IMR-90 (cell line): Measurements from ENCODE around the gene NSUN6. TPM values are rescaled to one million over a fixed set of nuclear protein-coding genes. Genes with fewer than 3 reads are reported as not detected.
"Not testable (repeated sequence)": the region's sequence is repeated elsewhere in the genome, so short reads cannot be mapped to it uniquely, and the experiment has no call there.

ENCODE experiments used
- ATAC-seq: fragments of 200-7000 bp; cut with Tn5 transposase; 2 replicates; pipeline ENCODE4 v1.9.1; 2020; ENCODE audit warnings: low read depth, mild to moderate bottlenecking, moderate library complexity
- BruUV-seq: library from RNA; stranded (reverse); fragments of 400-500 nt; replicated peaks from 2 replicates; lab custom pipeline; 2021; lab: Mats Ljungman, UMichigan
- CTCF ChIA-PET: fragments of 300-600 bp; formaldehyde crosslinking; extraction: SDS; loops from one replicate; lab custom pipeline; 2021; ENCODE audit warnings: antibody characterized with exemption; lab: Yijun Ruan, JAX
- POLR2A ChIA-PET: fragments of 300-600 bp; sonication (Branson Sonifier 250); formaldehyde crosslinking; loops from one replicate; lab custom pipeline; 2022; ENCODE audit warnings: antibody characterized with exemption; ENCODE audit not compliant: unreplicated experiment; lab: Charles Lee
- DNase-seq: peaks from one replicate; pipeline ENCODE4 v3.0.0; 2013
- H2AFZ ChIP-seq: replicated peaks from 2 replicates; pipeline ENCODE3; 2013; ENCODE audit warnings: low read length, mild to moderate bottlenecking; ENCODE audit not compliant: poor library complexity
- H2AK5ac ChIP-seq: 2 replicates; pipeline ENCODE4 v1.6.1; 2013; ENCODE audit warnings: low read depth, low read length, inconsistent platforms
- H2AK9ac ChIP-seq: replicated peaks from 2 replicates; pipeline ENCODE3; 2013; ENCODE audit warnings: mild to moderate bottlenecking, low read depth, low read length, moderate library complexity; ENCODE audit not compliant: poor library complexity
- H2BK120ac ChIP-seq: 2 replicates; pipeline ENCODE4 v1.6.1; 2013; ENCODE audit warnings: low read depth, low read length, inconsistent platforms
- H2BK15ac ChIP-seq: 3 replicates; pipeline ENCODE4 v1.6.1; 2013; ENCODE audit warnings: low read depth, low read length, inconsistent platforms
- H2BK20ac ChIP-seq: 2 replicates; pipeline ENCODE4 v1.6.1; 2013; ENCODE audit warnings: low read depth, mild to moderate bottlenecking, inconsistent platforms, low read length, moderate library complexity
- H2BK5ac ChIP-seq: 2 replicates; pipeline ENCODE4 v1.6.1; 2013; ENCODE audit warnings: mild to moderate bottlenecking, low read depth, low read length, inconsistent platforms; ENCODE audit not compliant: poor library complexity, severe bottlenecking
- H3K14ac ChIP-seq: replicated peaks from 2 replicates; pipeline ENCODE4 v1.6.1; 2013; ENCODE audit warnings: low read depth, low read length, inconsistent platforms
- H3K18ac ChIP-seq: 2 replicates; pipeline ENCODE4 v1.6.1; 2013; ENCODE audit warnings: low read depth, low read length, control low read depth
- H3K23ac ChIP-seq: 2 replicates; pipeline ENCODE4 v1.6.1; 2013; ENCODE audit warnings: low read depth, low read length, inconsistent platforms
- H3K27ac ChIP-seq: 2 replicates; pipeline ENCODE4 v1.5.1; 2013; ENCODE audit warnings: mild to moderate bottlenecking, control low read depth, low read length; ENCODE audit not compliant: insufficient read depth
- H3K27me3 ChIP-seq: 2 replicates; pipeline ENCODE4 v1.6.1; 2013; ENCODE audit warnings: low read length; ENCODE audit not compliant: control insufficient read depth, insufficient read depth
- H3K36me3 ChIP-seq: 2 replicates; pipeline ENCODE4 v1.6.1; 2013; ENCODE audit warnings: low read length, mixed read lengths; ENCODE audit not compliant: control insufficient read depth, insufficient read depth
- H3K4ac ChIP-seq: 2 replicates; pipeline ENCODE4 v1.6.1; 2013; ENCODE audit warnings: low read depth, low read length, inconsistent platforms
- H3K4me1 ChIP-seq: 2 replicates; pipeline ENCODE4 v1.6.1; 2013; ENCODE audit warnings: low read length, mixed read lengths; ENCODE audit not compliant: control insufficient read depth, insufficient read depth
- H3K4me2 ChIP-seq: 2 replicates; pipeline ENCODE4 v1.6.1; 2013; ENCODE audit warnings: low read depth, mild to moderate bottlenecking, control low read depth, low read length, moderate library complexity
- H3K4me3 ChIP-seq: 2 replicates; pipeline ENCODE4 v1.5.1; 2013; ENCODE audit warnings: low read depth, mild to moderate bottlenecking, control low read depth, low read length, moderate library complexity; ENCODE audit not compliant: insufficient read depth
- H3K56ac ChIP-seq: 2 replicates; pipeline ENCODE4 v1.6.1; 2013; ENCODE audit warnings: low read length, inconsistent platforms; ENCODE audit not compliant: insufficient read depth; ENCODE audit errors: extremely low read depth
- H3K79me1 ChIP-seq, 2 experiments: 2 replicates each; pipeline ENCODE4 v1.6.1; 2013; ENCODE audit warnings: low read length in 2 of 2, inconsistent platforms in 1 of 2, low read depth in 1 of 2
- H3K9ac ChIP-seq: 2 replicates; pipeline ENCODE4 v1.6.1; 2013; ENCODE audit warnings: low read depth, low read length, control low read depth
- H3K9me1 ChIP-seq: 2 replicates; pipeline ENCODE4 v1.6.1; 2013; ENCODE audit warnings: low read length, inconsistent platforms; ENCODE audit not compliant: insufficient read depth
- H3K9me3 ChIP-seq: 2 replicates; pipeline ENCODE4 v1.6.1; 2013; ENCODE audit warnings: low read length; ENCODE audit not compliant: control insufficient read depth, insufficient read depth
- H4K20me1 ChIP-seq: 2 replicates; pipeline ENCODE4 v1.6.1; 2013; ENCODE audit warnings: low read length, inconsistent platforms; ENCODE audit not compliant: insufficient read depth
- H4K5ac ChIP-seq: 2 replicates; pipeline ENCODE4 v1.6.1; 2013; ENCODE audit warnings: mild to moderate bottlenecking, low read depth, low read length, control low read depth
- H4K8ac ChIP-seq, 2 experiments: 2 replicates each; pipeline ENCODE4 v1.6.1; 2013; ENCODE audit warnings: low read depth in 2 of 2, low read length in 2 of 2, control low read depth in 1 of 2, inconsistent platforms in 1 of 2
- H4K91ac ChIP-seq: 2 replicates; pipeline ENCODE4 v1.6.1; 2013; ENCODE audit warnings: low read depth, low read length, inconsistent platforms; ENCODE audit not compliant: insufficient read depth
- WGBS, 2 experiments: methylation state at CpG; one replicate each; pipeline versions ENCODE4 v1.1.5 to v1.1.7; 2013; ENCODE audit warnings: missing lambda C conversion rate in 2 of 2; ENCODE audit not compliant: insufficient read length in 1 of 2; ENCODE audit errors: extremely low coverage in 2 of 2; 5-methylcytosine and 5-hydroxymethylcytosine counted together
- dilution Hi-C: fragments of 300-500 bp; cut with HindIII; formaldehyde crosslinking; loops from one replicate; pipeline ENCODE4 v1.14.3; 2018; ENCODE audit warnings: low sequenced_read_pairs; ENCODE audit not compliant: unreplicated experiment
- in situ Hi-C: fragments of 300-500 bp; cut with MboI; formaldehyde crosslinking; loops from 3 replicates; pipeline ENCODE4 v1.14.3; 2019; ENCODE audit warnings: low sequenced_read_pairs, inconsistent platforms, mixed read lengths
- intact Hi-C: fragments of 100-400 bp; cut with micrococcal nuclease; formaldehyde crosslinking; loops from 2 replicates; pipeline ENCODE4 v1.10.0; 2022
- polyA plus RNA-seq, 3 experiments: library from polyadenylated mRNA; depleted of rRNA; stranded (reverse); fragments of >200 nt; gene quantifications; 2 replicates each; pipeline ENCODE4 v1.2.3, GENCODE V29; 2012; ENCODE audit warnings: low replicate concordance in 1 of 3
- total RNA-seq: library from RNA; depleted of rRNA; stranded (reverse); fragments of >200 nt; gene quantifications from 2 replicates; pipeline ENCODE4 v1.2.3, GENCODE V29; 2012

NSUN6 gene
- total and polyA plus RNA-seq, 2 of the 4 experiments (the other 2 are of a cell fraction), result 4.6 to 11.5 TPM

- H3K79me1 ChIP-seq, CTCF ChIA-PET, H3K4ac ChIP-seq, H3K9me3 ChIP-seq, H3K9me1 ChIP-seq, H2AK5ac ChIP-seq, H4K91ac ChIP-seq, BruUV-seq, H3K4me1 ChIP-seq, intact Hi-C loops, H3K14ac ChIP-seq, H3K18ac ChIP-seq, ATAC-seq, H3K23ac ChIP-seq, H2AFZ ChIP-seq, H2AK9ac ChIP-seq, H3K27me3 ChIP-seq, H3K56ac ChIP-seq, in situ Hi-C loops, POLR2A ChIA-PET, H2BK120ac ChIP-seq, H4K20me1 ChIP-seq, H4K5ac ChIP-seq, H3K27ac ChIP-seq, H3K9ac ChIP-seq, H2BK15ac ChIP-seq, DNase-seq, H2BK5ac ChIP-seq, H2BK20ac ChIP-seq, H3K4me2 ChIP-seq, H3K4me3 ChIP-seq, dilution Hi-C loops, H4K8ac ChIP-seq: not testable (repeated sequence)
- WGBS, 2 experiments, result 100% methylated on average over 4 of the region's 10 CpGs; no CpG with 5 or more reads in 1 of the 2 experiments
- peaks cover 14% of the 10 kb centered on the region for H3K36me3 ChIP-seq
These were observed 64.8 kb downstream of the NSUN6 start for GRCh38 chr10:18586637-18587036.
